HG03432 (cell line): Measurements from ENCODE around the gene ATRAID.

ENCODE experiments used
- ATAC-seq: cut with Tn5 transposase; IDR thresholded peaks from one replicate; pipeline ENCODE4 v1.9.1; 2021; ENCODE audit warnings: mild to moderate bottlenecking, moderate library complexity; ENCODE audit not compliant: unreplicated experiment

The ATRAID gene

DNA sequence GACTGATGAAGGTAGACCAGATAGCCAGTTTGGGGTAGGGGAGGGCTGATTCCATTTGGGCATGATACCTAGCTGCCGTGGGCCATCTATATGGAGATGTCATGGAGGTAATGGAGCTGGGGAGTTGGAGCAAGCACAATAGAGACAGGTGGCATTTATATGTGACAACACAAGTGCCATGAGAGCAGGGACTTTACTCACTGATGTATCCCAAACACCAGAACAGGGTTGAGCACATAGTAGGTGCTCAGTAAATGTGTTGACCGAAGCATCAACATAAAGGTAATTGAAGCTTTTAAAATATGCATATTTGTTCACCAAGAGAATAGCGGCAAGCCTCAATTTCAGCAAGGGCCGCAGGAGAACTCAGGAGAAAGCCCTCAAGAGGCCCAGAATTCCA is 36.1 kb downstream of the ATRAID start:
- no peak for ATAC-seq

DNA sequence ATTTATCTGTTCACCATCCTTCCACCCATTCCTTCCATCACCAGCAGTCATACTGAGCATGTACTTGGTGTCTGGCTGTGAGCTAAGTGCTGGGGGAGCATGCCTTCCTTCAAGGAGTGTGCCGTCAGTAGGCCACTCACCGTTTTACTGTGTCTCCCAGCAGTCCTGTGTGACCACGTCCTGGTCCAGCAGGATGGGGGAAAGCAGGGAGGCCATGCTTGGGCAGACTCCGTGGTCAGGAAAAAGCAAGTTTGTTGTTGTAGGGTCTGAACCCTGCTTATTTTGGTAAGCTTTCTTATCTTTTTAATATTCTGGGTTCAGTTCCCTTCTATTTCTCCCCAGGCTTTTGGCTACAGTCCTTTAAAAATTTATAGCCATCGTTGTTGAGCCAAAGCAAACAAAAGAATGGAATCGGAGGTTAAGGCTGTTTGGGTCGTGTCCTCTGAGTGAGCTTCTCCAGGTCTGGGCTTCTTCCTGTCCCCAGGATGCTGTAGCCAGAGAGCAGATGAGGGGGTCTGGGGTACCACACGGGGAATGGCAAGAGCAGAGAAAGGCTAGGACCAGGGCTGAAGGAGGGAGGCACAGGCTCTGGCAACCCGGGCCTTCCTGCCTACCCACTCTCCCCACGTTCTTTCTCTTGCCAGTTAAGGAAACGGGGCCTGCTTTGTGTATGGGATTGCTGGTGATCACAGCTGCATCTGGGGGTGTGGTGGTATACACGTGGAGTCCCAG is 37.5 kb downstream of the ATRAID start:
- ATAC-seq = no peak

DNA sequence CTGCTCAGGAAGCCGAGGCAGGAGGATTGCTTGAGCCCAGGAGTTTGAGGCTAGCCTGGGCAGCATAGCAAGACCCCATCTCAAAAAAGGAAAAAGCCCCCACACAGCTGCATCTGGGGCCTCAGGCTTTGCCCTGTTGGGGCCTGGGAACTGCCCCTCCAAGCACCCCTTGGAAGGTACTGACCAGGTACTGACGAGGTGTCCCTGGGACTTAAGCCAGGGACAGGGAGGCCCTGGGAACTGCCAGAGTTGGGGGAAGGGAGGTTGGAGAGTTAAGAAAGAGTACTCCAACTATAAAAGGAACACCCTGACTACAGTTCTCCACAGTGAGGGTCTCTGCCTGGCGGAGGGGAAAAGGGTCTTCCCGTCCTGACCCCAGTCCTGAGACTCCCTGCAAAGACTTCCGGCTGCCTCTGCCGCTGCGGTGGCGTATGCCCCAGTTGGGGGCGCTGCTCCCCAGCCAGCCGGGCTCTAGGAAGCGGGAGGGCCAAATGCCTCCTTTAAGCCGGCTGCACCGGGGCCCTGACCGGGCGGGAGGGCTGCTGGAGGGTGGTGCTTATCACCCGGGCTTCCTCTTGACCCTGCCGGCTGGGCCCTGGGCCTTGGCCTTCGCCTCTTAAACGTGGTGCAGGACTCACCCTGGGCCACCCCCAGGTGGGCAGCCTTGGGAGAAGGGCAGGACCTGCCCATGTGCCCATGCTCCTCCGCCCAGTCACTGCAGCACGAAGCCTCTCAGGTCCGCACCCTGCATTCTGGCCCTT is 38.2 kb downstream of the ATRAID start:
- no peak for ATAC-seq

DNA sequence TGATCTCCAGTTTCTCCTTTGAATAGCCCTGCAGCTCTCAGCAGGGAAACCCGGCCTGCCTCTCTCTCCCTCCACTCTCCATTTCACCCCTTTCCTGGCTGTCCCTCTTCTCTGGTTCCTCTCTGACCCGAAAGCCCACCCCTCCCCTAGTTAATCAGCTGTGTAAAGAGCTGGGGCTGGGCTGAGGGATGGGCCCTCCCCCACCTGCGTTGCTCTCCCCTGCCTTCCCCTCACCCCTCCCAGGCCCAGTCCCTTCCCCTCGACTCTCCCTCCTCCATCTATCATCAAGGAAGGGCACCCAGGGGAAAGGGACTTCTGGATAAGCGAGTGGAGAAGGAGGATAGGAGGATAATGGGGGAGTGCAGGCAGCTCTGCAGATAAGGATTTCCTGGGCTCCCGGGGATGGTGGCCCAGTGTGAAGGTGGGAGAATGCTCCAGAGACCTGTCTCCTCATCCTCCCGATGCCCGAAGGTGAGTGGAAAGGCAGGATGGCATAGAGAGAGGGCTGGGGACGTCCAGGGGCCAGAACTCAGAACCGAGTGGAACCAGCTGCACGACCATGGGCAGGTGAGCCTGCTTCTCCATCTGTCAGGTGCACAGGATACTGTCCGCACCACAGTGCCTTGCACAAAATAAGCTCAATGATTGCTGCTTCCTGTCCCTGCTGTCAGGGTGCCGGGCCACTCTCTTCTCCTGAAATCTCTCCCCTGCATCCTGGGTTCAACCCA is 39.0 kb downstream of the ATRAID start:
- ATAC-seq = no peak

DNA sequence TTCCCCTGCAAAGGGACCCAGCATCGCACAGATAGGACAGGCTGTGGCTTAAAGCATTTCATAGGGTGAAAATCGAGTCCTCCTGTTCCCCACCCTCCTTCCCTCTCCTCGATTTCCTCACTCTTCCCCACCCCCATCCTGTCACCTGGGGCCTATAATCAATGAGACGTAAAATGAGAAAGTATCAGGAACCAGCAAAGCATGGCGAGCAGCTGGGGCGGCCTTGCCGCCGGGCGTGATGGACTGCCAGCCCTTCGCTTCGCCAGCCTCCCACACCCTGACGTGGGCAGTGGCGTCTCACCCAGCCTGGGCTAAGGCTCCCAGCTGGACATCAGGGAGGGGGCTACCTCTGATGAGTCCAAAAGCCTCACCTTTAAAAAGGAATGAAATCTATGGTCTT is 39.9 kb downstream of the ATRAID start:
- no peak for ATAC-seq

DNA sequence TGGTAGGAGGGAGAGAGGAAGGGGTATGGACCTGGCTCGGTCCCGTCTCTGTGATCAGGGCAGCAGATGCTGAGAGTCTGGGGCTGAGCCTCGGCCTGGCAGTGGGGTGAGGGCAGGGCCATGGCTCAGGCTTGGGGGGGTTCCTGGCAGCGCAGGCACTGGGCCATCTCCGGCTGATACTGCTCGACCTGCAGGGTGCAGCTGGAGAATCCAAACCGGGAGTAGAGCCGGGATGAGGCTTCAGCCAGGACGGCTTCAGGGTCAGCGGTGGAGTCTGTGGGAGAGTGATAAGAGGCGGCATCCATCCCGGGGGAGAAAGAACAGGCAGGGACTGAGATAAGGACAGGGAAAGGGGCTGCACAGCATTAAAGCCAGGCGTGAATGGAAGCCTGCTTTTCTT is 43.3 kb downstream of the ATRAID start:
- no peak for ATAC-seq

DNA sequence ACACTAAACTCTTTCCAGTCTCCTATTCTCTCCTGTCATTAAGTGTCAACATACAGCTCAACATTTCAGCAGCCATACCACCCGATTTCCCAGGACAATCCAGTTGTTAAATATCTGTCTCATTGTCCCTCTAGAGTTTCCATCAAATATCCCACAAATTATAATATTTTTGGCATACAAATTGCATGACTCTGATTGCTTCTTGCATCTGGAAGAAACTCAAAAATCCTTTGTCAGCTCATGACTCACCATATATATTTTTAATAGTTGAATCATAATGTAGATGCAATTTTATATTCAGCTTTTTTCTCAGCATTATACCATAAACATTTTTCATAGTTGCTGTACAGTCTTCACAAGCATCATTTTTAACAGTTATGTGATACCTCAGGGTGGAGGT is 43.8 kb downstream of the ATRAID start:
- ATAC-seq = no peak

DNA sequence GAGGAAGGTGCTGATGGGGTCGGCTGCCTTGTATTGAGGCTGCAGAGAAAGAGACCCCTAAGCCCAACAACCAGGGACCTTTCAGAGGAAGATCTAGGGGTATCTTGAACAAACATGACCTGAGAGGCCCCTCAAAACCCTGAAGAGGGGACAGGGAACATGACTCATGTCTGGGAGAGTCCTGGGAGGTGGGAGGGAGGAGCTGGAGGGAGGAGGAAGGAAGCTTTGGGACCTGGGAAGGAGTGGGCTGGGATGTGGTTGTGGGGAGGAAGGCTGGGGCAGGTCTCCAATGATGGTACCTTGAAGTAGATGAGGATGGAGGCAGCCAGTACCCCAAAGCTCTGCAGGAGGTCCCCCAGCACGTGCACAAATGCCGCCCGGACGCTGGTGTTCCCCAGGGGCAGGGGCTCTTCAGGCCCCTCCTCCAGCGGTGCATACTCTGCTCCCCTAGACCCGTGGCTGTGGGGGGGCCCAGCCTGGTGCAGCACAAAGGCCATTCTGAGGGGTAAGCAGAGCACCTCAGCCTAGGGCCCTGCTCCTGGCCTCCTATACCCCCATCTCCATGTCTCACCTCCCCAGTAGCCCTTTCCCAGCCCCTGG is 45.1 kb downstream of the ATRAID start:
- no peak for ATAC-seq

DNA sequence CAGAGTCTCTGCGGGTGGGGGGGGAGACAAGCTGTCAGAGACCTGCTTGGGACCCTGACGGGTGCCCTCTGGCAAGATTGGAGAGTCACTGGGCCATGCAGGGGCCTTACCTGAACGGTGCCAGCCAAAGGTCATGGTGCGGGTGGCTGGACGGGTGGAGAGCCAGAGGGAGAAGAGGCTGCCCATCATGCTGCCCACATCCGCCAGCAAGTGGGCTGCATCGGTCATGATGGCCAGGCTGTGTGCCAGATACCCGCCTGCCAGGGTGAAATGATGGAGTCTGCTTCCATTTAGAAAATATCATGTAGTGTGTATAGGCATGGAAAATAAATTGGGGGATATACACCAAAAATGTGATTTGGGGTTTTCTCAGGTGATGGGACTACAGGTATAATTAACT is 46.2 kb downstream of the ATRAID start:
- no peak for ATAC-seq

DNA sequence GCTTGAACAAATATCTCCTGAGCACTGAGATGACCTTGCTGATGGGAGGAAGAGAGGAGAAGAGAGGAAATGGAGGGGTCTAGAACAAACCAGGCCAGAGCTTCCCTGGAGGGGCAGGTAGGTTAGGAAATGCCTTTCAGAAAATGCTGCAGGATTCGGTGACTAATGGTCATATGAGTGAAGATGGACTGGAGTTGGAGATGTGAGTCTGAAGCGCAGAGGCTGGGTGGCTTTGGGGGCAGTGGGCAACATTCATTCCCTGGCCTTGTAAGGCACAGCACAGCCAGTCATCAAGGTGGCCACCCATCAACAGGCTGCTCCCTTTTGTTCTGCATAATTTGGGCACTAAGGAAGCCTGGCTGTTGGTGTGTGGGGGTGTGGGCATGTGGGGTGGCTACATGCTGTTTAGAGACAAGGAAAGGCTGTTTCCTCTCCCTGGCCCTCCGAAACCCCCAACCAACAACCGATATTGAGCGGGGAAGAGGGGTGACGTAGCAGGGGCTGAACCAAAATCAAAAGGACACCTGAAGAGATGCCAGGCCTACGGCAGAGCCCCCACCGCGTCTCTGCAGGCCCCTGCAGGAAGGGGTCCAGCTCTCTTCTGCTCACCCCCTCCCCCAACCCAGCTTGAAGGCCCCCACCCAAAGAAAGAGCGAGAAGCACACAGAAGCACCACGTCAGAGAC is 49.5 kb downstream of the ATRAID start:
- no peak for ATAC-seq

DNA sequence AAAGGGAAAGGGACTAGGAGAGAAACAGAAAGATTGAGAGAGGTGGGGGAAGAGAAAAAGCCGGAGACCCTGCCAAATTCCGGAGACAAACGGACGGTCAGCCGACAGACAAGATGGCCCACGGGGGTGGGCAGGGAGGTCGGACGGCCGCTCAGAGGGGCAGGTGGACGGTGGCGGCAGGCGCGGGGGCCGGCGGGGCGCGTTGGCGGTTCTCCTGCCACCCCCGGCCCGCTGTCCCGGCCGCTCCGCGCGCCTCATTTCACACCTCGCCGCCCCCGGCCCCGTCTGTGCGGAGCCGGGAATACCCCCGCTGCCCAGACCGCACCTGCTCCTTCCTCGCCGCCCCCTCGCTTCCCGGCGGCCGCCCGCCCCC is 50.1 kb downstream of the ATRAID start:
- no peak for ATAC-seq

DNA sequence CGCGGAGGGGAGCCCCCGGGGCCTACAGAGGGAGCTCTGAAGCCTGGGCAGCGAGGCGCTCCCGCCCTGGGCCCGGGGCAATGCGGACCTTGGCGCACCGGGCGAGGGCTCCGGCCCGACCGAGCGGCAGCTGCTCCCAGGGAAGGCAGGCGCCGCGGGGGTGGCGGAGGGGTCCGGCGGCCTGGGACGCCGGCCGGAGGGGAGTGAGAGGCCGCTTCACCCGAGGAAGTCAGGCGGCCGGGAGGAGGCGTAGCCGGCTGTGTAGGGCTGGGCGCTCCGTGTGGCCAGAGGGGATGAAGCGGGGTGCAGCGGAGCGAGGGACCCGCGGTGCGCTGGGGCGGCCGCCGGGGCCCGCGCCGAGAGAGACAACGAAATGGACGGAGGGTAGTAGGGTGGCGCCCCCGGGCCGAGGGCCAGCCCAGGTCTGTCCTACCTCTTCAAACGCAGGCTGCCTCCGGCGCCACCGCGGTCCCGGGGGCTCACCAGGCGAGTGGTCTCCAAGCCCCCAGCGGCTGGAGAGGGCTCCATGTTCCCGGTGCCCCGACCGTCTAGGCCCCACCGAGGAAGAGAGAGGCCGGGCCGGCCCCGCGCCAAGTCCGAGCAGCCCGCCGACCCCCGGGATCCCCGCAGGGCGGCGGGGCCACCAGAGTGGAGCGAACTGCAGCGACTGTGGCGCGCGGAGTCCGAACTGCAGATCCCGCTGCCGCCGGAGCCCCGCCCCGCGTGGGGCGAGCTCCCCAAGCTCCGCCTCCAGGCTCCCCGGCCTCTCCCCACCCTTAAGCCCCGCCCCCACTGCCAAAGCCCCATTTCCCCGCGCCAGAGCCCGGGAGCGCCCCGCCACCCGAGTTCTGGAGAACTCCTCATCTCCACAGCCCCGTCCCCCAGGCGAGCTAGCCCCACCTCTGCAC is 50.8 kb downstream of the ATRAID start, which contains the start of gene SLC30A3:
SLC30A3 (minus strand) TSS at position 669 of the 908 bp plus-strand sequence; CDS start at position 528, 141 bp downstream.
- ATAC-seq = no peak

DNA sequence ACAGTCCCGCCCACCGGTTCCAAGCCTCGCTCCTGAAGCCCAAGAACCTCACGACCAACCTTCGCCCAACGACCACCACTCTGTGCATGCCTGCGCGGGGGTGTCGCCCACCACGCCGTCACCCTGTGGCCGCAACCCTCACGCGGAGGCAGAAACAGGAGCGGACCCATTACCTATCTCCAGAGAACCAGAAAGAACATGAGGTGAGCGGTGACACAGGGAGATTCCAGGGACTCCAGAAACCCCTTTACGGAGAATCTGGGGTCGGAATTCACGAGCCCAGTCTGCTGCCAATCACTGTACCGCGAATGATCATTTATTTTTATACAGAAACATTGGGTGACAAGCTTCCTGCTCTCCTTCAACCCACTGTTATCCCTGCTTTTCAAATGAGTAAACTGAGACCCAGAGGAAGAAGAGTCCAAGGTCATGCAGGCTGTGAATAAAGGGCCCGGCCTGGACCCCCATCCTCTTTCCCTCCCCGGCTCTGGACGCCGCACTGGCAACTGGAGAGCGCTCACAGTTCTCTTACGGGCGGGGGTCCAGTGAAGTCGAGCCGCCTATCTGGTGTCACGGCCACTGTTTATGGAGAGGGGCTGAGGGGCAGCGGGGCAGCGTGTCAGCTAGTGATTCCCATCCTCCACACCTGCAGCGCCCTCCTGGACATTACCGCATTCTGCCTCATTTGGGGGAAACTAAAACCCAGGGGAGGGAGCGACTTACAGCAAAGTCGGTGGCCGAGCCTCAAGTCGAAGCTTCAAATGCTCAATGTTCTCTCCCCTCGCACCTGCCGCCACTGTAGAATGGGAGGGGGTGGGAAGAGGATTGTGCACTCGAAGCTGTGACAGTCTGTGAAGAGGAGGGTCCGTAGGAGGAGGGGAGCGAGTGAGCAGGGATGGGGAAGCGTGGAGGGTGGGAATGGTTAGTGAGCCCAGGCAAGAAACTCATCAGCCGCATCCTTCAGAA is 51.7 kb downstream of the ATRAID start:
- no peak for ATAC-seq

DNA sequence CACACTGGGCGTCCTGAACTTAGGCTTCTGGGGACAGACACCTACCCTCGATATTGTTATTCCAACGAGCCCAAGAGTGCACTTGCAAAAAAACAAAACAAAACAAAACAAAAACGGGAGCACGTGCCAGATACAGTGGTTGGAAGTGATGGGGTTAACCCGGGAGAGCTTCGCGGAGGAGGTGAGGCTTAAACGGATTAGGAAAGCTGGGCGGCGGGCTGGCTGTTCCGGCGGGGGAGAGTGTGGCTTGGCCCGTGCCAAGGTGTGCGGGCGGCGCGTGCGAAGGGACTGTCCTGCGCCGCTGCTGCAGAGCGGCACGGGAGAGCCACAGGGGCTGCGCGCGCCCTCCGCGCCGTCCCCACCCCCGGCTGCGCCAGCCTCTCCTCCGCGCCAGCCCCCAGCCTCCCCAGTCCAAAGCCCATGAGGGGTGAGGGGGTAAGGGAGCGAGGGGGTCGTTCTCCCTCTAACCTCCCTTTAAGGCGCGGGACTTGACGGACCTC is 52.5 kb downstream of the ATRAID start:
- peak; percentile 26 for ATAC-seq

DNA sequence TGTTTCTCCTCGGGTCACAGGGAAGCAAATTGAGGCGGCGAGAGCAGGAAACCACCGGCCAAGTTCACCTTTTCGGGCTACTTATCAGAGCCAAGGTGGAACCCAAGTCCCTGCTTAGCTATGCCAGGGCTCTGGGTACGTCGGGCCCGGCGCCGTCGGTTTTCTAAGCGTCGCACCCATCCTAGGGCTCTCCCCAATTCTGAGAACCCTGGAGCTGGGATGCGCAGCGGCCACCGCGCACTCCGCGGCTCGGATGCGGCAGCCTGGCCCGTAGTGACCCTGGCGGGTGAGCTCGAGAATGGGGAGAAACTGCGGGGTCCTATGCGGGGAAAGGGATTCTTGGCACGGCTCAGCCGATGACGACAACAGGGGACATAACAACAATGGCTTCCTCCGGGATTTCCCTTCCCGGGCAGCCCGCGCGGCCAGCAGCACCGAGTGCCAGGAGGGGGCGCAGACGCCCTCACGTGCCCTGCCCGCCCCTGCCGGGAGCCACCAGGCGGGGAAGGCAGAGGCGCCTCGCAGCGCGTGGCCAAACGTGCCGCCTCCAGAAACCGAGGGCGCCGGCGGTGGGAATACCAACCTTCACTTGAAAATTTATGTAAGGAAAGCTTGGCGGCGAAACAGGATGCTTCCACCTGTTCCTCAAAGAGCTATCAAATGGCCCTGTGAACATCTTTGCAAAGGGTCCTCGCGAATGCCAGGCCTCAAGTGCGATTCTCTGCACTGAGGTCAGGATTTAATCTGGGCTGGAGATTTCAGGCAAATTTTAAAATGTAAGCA is 53.1 kb downstream of the ATRAID start:
- peak; percentile 35 for ATAC-seq

DNA sequence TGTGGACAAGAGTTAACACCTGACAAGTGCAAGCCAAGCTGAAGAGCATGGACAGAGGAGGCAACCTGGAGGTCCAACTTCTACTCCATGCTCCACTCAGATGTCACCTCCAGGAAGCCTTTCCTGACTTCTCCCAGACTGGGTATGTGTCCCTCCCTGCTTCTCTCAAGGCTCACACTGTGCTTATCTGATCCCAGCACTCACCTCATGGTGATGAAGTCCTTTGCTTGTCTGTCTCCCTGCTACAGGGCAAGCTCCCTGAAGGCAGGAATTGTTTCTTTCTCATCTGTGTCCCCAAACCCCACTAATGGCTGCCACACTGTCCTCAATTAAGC is 53.7 kb downstream of the ATRAID start:
- no peak for ATAC-seq
